Measurements from ENCODE around the gene GPC3. TPM values are rescaled to one million over a fixed set of nuclear protein-coding genes. Genes with fewer than 3 reads are reported as not detected.

GPC3 gene
- polyA plus RNA-seq, 3 donors, result not detected

DNA sequence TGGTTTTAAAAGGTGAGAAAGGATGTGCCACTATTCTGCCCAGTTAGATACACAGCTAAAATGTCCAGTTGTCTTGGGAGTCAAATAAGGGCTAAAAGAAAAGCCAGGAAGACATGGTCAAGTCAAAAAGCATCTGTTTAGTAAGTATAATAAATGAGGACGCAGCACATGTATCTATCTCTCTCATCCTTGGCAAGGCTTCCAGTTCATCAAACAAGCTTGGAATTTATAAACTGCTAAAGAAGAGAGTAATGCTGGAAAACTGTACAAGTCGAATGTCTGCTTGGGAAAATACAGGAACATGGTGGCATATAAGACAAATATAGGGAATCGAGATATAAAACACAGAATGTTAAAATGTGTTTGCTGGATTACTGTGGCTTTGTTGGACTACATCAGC, 106.7 kb downstream of the GPC3 start:
- Histone ChIP-seq H3K9me3 (replicated peaks in 1 of 2; ENCODE audit: control insufficient read depth in 1 of 2, insufficient read depth in 1 of 2, low read length in 2 of 2) (no peaks in the 10 kb centered on the region), H2AFZ (ENCODE audit: insufficient read depth, low read depth, low read length, poor library complexity, severe bottlenecking) (no peak overlapping the region), H3K4me3 (replicated peaks in 1 of 3; ENCODE audit: low read depth in 2 of 3, low read length in 3 of 3) (no peak overlapping the region), H4K20me1 (ENCODE audit: insufficient read depth, low read length) (no peaks in the 10 kb centered on the region), H3K4me2 (replicated peaks; ENCODE audit: extremely low read depth, low read length, poor library complexity, severe bottlenecking) (no peak overlapping the region), H3K27me3 (ENCODE audit: control insufficient read depth in 2 of 2, insufficient read depth in 2 of 2, low read length in 2 of 2) (peaks cover 0 to 4% of the 10 kb centered on the region in 2 donors), H3K79me2 (ENCODE audit: insufficient read depth, low read length) (no peaks in the 10 kb centered on the region), H3K9ac (ENCODE audit: insufficient read depth, low read length, poor library complexity, severe bottlenecking) (no peak overlapping the region), H3K27ac (ENCODE audit: low read depth in 1 of 2, low read length in 2 of 2) (no peak overlapping the region), H3K36me3 (replicated peaks in 1 of 2; ENCODE audit: control insufficient read depth in 1 of 2, insufficient read depth in 2 of 2, low read length in 2 of 2) (no peaks in the 10 kb centered on the region), H3K4me1 (ENCODE audit: control insufficient read depth in 1 of 2, insufficient read depth in 2 of 2, low read length in 2 of 2) (no peaks in the 10 kb centered on the region)
- TF ChIP-seq, protein P1, sequence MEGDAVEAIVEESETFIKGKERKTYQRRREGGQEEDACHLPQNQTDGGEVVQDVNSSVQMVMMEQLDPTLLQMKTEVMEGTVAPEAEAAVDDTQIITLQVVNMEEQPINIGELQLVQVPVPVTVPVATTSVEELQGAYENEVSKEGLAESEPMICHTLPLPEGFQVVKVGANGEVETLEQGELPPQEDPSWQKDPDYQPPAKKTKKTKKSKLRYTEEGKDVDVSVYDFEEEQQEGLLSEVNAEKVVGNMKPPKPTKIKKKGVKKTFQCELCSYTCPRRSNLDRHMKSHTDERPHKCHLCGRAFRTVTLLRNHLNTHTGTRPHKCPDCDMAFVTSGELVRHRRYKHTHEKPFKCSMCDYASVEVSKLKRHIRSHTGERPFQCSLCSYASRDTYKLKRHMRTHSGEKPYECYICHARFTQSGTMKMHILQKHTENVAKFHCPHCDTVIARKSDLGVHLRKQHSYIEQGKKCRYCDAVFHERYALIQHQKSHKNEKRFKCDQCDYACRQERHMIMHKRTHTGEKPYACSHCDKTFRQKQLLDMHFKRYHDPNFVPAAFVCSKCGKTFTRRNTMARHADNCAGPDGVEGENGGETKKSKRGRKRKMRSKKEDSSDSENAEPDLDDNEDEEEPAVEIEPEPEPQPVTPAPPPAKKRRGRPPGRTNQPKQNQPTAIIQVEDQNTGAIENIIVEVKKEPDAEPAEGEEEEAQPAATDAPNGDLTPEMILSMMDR (IDR thresholded peaks at IDR 0.05), result no peak
- no peak overlapping the region for H3K4me3 Mint-ChIP-seq
- H3K27me3 Mint-ChIP-seq (ENCODE audit: low read depth in 3 of 3), result peaks cover 0 to 12% (median 1%) of the 10 kb centered on the region in 3 donors
- intact Hi-C loops (cut with micrococcal nuclease), result no loop called here
- no CpG with 5 or more reads among the region's 3 CpGs for WGBS (ENCODE audit: insufficient coverage)
- no peaks in the 10 kb centered on the region for H3K36me3 Mint-ChIP-seq
- H3K9me3 Mint-ChIP-seq, result peaks cover 0 to 2% (median 0%) of the 10 kb centered on the region in 7 donors
- DNase-seq, result no peak
- H3K4me1 Mint-ChIP-seq, result no peaks in the 10 kb centered on the region
- H3K27ac Mint-ChIP-seq, result no peak overlapping the region

DNA sequence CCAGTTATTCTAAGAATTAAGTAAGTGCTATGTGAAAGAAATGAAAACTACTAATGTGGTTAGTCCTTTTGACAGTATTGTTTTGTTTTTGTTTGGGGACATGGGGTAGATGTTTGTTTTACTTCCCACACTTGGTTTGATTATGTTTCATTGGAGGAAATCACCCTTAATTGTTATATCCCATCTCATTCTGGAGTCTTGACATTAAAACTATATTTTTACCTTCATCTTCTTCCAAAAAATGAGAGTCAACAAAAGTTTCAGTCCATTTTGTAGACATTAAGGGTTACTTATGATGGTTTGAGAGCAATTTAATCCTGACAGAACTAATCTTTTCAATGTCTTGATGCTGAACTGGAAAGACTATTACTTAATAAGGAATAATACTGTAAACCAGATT, 108.7 kb downstream of the GPC3 start:
- peaks cover 0 to 3% of the 10 kb centered on the region in 2 donors for H3K27me3 ChIP-seq (ENCODE audit: control insufficient read depth in 2 of 2, insufficient read depth in 2 of 2, low read length in 2 of 2)
- Mint-ChIP-seq H3K4me1 (no peaks in the 10 kb centered on the region), H3K9me3 (peaks cover 0 to 2% (median 0%) of the 10 kb centered on the region in 7 donors), H3K36me3 (no peaks in the 10 kb centered on the region), H3K4me3 (no peak overlapping the region), H3K27me3 (ENCODE audit: low read depth in 3 of 3) (peaks cover 0 to 6% (median 1%) of the 10 kb centered on the region in 3 donors), H3K27ac (no peak overlapping the region)
- H3K4me2 ChIP-seq (replicated peaks; ENCODE audit: extremely low read depth, low read length, poor library complexity, severe bottlenecking), result no peak overlapping the region
- H4K20me1 ChIP-seq (ENCODE audit: insufficient read depth, low read length), result no peaks in the 10 kb centered on the region
- intact Hi-C loops (cut with micrococcal nuclease), result no loop called here
- H3K36me3 ChIP-seq (replicated peaks in 1 of 2; ENCODE audit: control insufficient read depth in 1 of 2, insufficient read depth in 2 of 2, low read length in 2 of 2), result no peaks in the 10 kb centered on the region
- H2AFZ ChIP-seq (ENCODE audit: insufficient read depth, low read depth, low read length, poor library complexity, severe bottlenecking), result no peak overlapping the region
- H3K79me2 ChIP-seq (ENCODE audit: insufficient read depth, low read length), result no peaks in the 10 kb centered on the region
- no peaks in the 10 kb centered on the region for H3K4me1 ChIP-seq (ENCODE audit: control insufficient read depth in 1 of 2, insufficient read depth in 2 of 2, low read length in 2 of 2)
- no peak for DNase-seq
- H3K9ac ChIP-seq (ENCODE audit: insufficient read depth, low read length, poor library complexity, severe bottlenecking), result no peak overlapping the region
- no peak overlapping the region for H3K27ac ChIP-seq (ENCODE audit: low read depth in 1 of 2, low read length in 2 of 2)
- no peak overlapping the region for H3K4me3 ChIP-seq (replicated peaks in 1 of 3; ENCODE audit: low read depth in 2 of 3, low read length in 3 of 3)
- TF ChIP-seq, protein P1 (IDR thresholded peaks at IDR 0.05), result no peak
- no peaks in the 10 kb centered on the region for H3K9me3 ChIP-seq (replicated peaks in 1 of 2; ENCODE audit: control insufficient read depth in 1 of 2, insufficient read depth in 1 of 2, low read length in 2 of 2)
